Colonic mucosa (tissue), 4 donors: ENCODE measurements around the gene NATD1. TPM values are rescaled to one million over a fixed set of nuclear protein-coding genes. Genes with fewer than 3 reads are reported as not detected.
A peak's percentile ranks its signal among the peaks of the same experiment; 100 is the strongest.

Source experiments
- DNase-seq: peaks from one replicate; pipeline ENCODE4 v3.0.0-alpha.2; 2020
- H3K27ac ChIP-seq: fragments of 200-600 bp; one replicate; pipeline ENCODE4 v1.8.0; 2021
- H3K27me3 ChIP-seq: fragments of 200-600 bp; one replicate; pipeline ENCODE4 v1.8.0; 2021
- H3K36me3 ChIP-seq: fragments of 200-600 bp; one replicate; pipeline ENCODE4 v1.8.0; 2021
- H3K4me1 ChIP-seq: fragments of 200-600 bp; one replicate; pipeline ENCODE4 v1.8.0; 2021; ENCODE audit warnings: mild to moderate bottlenecking
- H3K4me3 ChIP-seq: fragments of 200-600 bp; one replicate; pipeline ENCODE4 v1.8.0; 2021
- H3K9ac ChIP-seq, 2 donors: one replicate each; pipeline ENCODE4 v1.7.0; 2013; ENCODE audit warnings: control low read depth in 2 of 2, low read depth in 2 of 2, low read length in 2 of 2
- H3K9me3 ChIP-seq: fragments of 200-600 bp; one replicate; pipeline ENCODE4 v1.8.0; 2021
- intact Hi-C: fragments of 100-400 bp; cut with DNase I; formaldehyde crosslinking; loops from one replicate; pipeline ENCODE4 v1.14.1; 2022
- total RNA-seq, 2 donors: library from RNA; stranded (reverse); fragmentation: NEBNext Ultra II Directional in 1 of 2; extraction: Animal tissue kit (Norgen Biotek cat#: 25700) in 1 of 2; gene quantifications; one replicate each; pipeline ENCODE4 v1.2.1, GENCODE V29; 2021
- TF ChIP-seq, protein P1 (sequence below): fragments of 200-600 bp; IDR thresholded peaks from one replicate; pipeline ENCODE4 v1.8.0; 2022; ENCODE audit warnings: antibody characterized with exemption, mild to moderate bottlenecking
- donor health status: healthy.
- donor health status: DM: no; HTN: no; CAD: no.
- donor health status: DM: no; HTN: no; CAD: no.

Gene NATD1, protein sequence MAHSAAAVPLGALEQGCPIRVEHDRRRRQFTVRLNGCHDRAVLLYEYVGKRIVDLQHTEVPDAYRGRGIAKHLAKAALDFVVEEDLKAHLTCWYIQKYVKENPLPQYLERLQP
- 1 to 10 TPM; 1.8 to 5.2 TPM for total RNA-seq

DNA sequence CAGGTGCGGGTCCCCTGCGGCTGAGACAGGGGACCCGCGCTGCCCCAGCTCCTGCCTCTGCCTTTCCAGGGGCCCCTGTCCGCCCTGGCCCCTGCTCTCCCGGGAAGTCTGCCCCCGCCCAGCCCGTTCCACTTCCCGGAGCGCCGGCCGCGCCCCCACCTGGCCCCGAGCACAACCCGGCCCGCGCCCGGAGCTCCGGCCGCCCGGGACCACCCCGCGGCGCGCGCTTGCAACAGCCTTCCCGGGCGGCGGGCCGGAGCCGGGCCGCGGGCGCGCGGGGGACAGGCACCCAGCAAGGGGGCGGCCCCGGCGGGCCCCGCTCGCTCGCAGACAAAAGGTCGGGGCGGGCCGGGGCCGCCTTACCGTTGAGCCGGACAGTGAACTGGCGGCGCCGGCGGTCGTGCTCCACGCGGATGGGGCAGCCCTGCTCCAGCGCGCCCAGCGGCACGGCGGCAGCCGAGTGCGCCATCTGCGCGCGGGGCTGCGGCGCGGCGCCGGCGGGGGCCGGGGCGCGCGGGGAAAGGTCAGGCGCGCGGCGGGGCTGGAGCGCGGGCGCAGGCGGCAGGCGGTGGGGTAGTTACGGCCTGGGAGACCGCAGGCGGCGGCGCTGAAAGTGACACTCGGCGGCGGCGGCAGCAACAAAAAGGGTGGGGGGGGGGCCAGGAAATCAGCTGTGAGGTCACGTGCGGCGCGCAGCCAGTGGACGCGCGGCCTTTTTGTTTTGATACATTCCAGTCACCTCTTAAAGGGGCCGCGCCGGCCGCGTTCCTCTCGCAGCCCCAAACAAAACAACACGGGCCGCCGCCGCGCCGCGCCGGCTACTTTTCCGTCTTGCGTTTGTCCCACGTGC is at the start of gene NATD1:
NATD1 (minus strand) TSS at position 615 of the 850 bp plus-strand sequence; CDS start at position 469, 146 bp downstream.
- Histone ChIP-seq H3K36me3 (no peaks in the 10 kb centered on the region), H3K4me3 (peak within 1 kb of the TSS; percentile 33), H3K27ac (no peak within 1 kb of the TSS), H3K27me3 (no peaks in the 10 kb centered on the region), H3K9ac (peak within 1 kb of the TSS; percentile 47 to 71), H3K9me3 (no peaks in the 10 kb centered on the region), H3K4me1 (peaks cover 4% of the 10 kb centered on the region)
- DNase-seq, result peak; percentile 81
- intact Hi-C loops, result no loop called here
- TF ChIP-seq, protein P1, sequence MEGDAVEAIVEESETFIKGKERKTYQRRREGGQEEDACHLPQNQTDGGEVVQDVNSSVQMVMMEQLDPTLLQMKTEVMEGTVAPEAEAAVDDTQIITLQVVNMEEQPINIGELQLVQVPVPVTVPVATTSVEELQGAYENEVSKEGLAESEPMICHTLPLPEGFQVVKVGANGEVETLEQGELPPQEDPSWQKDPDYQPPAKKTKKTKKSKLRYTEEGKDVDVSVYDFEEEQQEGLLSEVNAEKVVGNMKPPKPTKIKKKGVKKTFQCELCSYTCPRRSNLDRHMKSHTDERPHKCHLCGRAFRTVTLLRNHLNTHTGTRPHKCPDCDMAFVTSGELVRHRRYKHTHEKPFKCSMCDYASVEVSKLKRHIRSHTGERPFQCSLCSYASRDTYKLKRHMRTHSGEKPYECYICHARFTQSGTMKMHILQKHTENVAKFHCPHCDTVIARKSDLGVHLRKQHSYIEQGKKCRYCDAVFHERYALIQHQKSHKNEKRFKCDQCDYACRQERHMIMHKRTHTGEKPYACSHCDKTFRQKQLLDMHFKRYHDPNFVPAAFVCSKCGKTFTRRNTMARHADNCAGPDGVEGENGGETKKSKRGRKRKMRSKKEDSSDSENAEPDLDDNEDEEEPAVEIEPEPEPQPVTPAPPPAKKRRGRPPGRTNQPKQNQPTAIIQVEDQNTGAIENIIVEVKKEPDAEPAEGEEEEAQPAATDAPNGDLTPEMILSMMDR, result no peak

DNA sequence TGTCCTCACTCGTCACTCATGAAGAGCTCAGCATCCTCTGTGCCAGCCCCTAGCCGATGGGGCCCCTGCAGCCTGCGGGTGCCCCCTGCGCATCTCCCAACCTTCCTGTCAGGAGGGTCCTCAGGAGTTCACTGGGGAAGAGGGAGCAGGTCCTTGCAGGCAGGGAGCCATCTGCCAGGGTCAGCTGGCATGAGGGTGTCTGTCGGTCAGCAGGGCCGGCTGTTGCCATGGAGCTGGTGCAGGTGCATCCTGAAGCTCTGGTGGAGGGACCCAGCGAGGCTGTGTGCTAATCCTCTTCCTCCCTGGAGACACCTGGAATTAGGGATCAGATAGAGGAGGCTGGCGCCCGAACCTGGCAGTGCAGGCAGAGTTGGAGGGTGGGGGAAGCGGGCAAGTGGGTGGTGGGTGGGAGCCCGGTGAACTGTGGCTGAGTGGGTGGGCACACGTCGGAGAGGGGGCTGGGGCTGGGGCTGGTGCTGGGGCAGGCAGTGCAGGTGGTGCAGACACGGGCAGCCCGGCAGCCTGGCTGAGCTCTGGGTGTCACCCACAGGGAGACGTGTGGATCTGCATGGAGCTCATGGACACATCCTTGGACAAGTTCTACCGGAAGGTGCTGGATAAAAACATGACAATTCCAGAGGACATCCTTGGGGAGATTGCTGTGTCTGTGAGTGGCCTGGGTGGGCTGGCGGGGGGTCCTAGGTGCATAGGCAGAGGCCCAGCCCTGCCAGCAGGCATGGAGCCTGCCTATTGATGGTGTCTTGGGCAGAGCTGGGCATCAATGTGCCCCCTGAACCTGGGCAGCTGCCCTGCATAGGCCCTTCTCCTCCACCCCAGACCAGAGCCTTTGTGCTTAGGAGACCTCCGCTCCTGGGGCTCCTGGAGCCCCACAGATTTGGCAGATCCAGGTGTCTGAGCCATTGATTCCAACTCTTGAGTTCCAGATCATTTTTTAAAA is 48.7 kb upstream of the NATD1 start:
- Histone ChIP-seq H3K4me3 (no peak overlapping the region), H3K4me1 (no peaks in the 10 kb centered on the region), H3K27ac (no peak overlapping the region), H3K9ac (no peak overlapping the region), H3K9me3 (no peaks in the 10 kb centered on the region), H3K36me3 (peaks cover 26% of the 10 kb centered on the region), H3K27me3 (no peaks in the 10 kb centered on the region)
- no peak for DNase-seq
- TF ChIP-seq, protein P1, result no peak
- intact Hi-C loops, result no loop called here

DNA sequence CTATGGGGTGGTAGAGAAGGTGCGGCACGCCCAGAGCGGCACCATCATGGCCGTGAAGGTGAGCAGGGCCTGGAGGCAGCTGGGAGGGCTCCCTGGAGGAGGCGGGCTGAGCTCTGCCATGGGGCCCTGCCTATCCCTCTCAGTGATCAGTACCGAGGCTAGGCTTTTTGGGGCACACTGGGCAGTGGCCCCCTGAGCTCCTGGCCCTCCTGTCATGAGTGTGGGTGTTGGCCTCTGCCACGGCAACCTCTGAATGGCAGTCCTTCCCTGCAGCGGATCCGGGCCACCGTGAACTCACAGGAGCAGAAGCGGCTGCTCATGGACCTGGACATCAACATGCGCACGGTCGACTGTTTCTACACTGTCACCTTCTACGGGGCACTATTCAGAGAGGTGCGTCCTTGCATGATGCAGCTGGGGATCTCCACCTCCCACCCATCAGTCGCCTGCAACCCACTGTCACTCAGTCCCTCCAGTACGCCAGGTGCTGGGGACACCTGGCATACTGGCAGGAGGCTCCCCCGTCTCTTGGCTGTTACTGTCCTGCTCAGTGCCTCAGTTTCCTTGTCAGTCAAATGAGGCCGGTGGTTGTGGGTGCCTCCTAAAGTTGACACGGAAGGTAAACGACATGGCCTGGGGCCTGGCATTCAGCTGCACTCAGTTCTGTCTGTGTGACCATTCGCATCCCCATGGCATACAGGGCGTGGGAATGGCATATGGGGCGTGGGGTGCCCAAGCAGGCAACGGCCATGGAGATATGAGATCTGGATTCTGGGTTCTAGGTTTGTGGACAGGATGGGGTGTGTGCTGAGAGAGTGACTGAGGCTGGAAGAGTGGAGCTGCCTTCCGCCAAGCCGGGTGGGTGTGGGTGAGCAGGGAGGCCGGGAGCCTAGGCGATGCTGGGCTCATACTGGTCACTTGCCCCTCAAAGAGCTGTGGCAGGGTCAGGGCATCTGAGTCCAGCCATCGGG is 47.7 kb upstream of the NATD1 start:
- TF ChIP-seq, protein P1, result no peak
- peaks cover 26% of the 10 kb centered on the region for H3K36me3 ChIP-seq
- DNase-seq, result no peak

DNA sequence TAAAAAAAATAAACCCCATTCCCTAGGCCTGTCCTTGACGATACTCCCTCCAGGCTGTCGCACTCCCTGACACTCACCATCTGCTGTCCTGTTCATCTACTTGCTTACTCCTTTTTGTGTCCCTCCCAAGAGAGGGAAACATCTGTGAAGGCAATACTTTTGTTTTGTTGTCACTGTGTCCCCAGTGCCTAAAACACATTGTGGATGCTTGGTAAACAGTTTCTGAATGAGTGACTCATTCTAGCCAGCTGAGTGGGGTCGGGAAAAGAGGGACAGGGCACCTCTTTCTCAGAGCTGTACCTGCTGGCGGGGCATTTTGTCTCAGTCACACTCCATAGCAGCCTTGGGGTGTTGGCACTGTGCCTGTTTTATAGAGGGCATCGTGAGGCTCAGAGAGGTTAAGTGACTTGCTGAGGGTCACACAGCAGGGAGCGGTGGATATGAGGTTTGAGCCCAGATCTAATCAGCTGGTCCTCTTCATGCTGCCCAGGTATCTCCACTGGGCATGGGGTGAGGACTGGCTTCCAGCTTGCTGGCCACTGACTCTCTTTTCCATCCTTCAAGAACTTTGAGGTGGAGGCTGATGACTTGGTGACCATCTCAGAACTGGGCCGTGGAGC is 46.9 kb upstream of the NATD1 start:
- intact Hi-C loops, result no loop called here
- no peak for DNase-seq
- TF ChIP-seq, protein P1, result no peak
- Histone ChIP-seq H3K9ac (no peak overlapping the region), H3K27ac (no peak overlapping the region), H3K4me1 (no peaks in the 10 kb centered on the region), H3K27me3 (no peaks in the 10 kb centered on the region), H3K4me3 (no peak overlapping the region), H3K36me3 (peaks cover 26% of the 10 kb centered on the region), H3K9me3 (no peaks in the 10 kb centered on the region)

More for the DNA sequence above, 47.7 kb upstream of the NATD1 start:
- Histone ChIP-seq H3K27me3 (no peaks in the 10 kb centered on the region), H3K9me3 (no peaks in the 10 kb centered on the region), H3K4me3 (no peak overlapping the region), H3K27ac (no peak overlapping the region), H3K4me1 (no peaks in the 10 kb centered on the region), H3K9ac (no peak overlapping the region)
- intact Hi-C loops, result no loop called here
